Heart left ventricle (tissue), 16 donors: ENCODE data around the gene TEX2. TPM values are rescaled to one million over a fixed set of nuclear protein-coding genes. Genes with fewer than 3 reads are reported as not detected.

Experiments
- ATAC-seq, 4 donors: fragments of 200-7000 bp; cut with Tn5 transposase; one replicate each; pipeline ENCODE4 v1.9.1; 2020 to 2022; ENCODE audit warnings: moderate library complexity in 4 of 4, mild to moderate bottlenecking in 3 of 4, moderate number of reproducible peaks in 1 of 4
- DNase-seq, 5 donors: peaks; one replicate each; pipeline ENCODE4 v3.0.0-alpha.2; 2020
- H3K27ac ChIP-seq, 12 donors: fragments of 200-600 bp; sonication (generic) in 4 of 12; one replicate each; pipeline versions ENCODE4 v1.5.0 to v1.8.0; 2016 to 2022; ENCODE audit warnings: mild to moderate bottlenecking in 2 of 12
- H3K27me3 ChIP-seq, 9 donors: fragments of 200-600 bp; sonication (generic) in 2 of 9; one replicate each; pipeline versions ENCODE4 v1.5.1 to v1.8.0; 2016 to 2022; ENCODE audit warnings: mild to moderate bottlenecking in 3 of 9
- H3K36me3 ChIP-seq, 9 donors: fragments of 200-600 bp; sonication (generic) in 2 of 9; one replicate each; pipeline versions ENCODE4 v1.5.0 to v1.8.0; 2018 to 2022; ENCODE audit warnings: mild to moderate bottlenecking in 2 of 9
- H3K4me1 ChIP-seq, 12 donors: fragments of 200-600 bp; sonication (generic) in 4 of 12; one replicate each; pipeline versions ENCODE4 v1.5.0 to v1.8.0; 2016 to 2022; ENCODE audit warnings: mild to moderate bottlenecking in 3 of 12
- H3K4me3 ChIP-seq, 12 donors: fragments of 200-600 bp; sonication (generic) in 4 of 12; one replicate each; pipeline versions ENCODE4 v1.5.0 to v1.8.0; 2017 to 2022; ENCODE audit warnings: mild to moderate bottlenecking in 9 of 12, moderate library complexity in 4 of 12
- H3K9me3 ChIP-seq, 12 donors: fragments of 200-600 bp; sonication (generic) in 4 of 12; one replicate each; pipeline versions ENCODE4 v1.5.0 to v1.8.0; 2016 to 2022; ENCODE audit warnings: mild to moderate bottlenecking in 1 of 12
- CTCF ChIP-seq, 12 donors: fragments of 200-600 bp; sonication (generic) in 4 of 12; IDR thresholded peaks; one replicate each; pipeline versions ENCODE4 v1.5.0 to v1.8.0; 2018 to 2022; ENCODE audit warnings: antibody characterized with exemption in 12 of 12, mild to moderate bottlenecking in 5 of 12
- POLR2A ChIP-seq, 2 donors: fragments of 450-650 bp; IDR thresholded peaks; one replicate each; pipeline ENCODE4 v1.6.1; 2017; ENCODE audit warnings: antibody characterized with exemption in 2 of 2, mild to moderate bottlenecking in 2 of 2, moderate library complexity in 2 of 2
- WGBS, 4 donors: extraction: QIAGEN DNeasy Blood & Tissue Kit in 2 of 4; methylation state at CpG; one replicate each; pipeline versions ENCODE4 v1.1.5 to v1.1.7; 2013 to 2018; 5-methylcytosine and 5-hydroxymethylcytosine counted together
- intact Hi-C, 10 donors: fragments of 100-400 bp; cut with DNase I; formaldehyde crosslinking; loops; one replicate each; pipeline versions ENCODE4 v1.11.1 to v1.14.2; 2022
- polyA plus RNA-seq, 2 donors: library from polyadenylated mRNA; stranded (reverse); fragments of 200-250 nt; gene quantifications; one replicate each; pipeline ENCODE4 v1.2.3, GENCODE V29; 2013
- total RNA-seq, 9 donors: library from RNA; depleted of rRNA in 2 of 9; stranded (reverse); fragments of >200 nt in 2 of 9; fragmentation: NEBNext Ultra II Directional in 3 of 9; extraction: Animal tissue kit (Norgen Biotek cat#: 25700) in 3 of 9; gene quantifications; one replicate each; pipeline versions ENCODE4 v1.1.0 to v1.2.4, GENCODE V29; 2016 to 2023
- donor health status: ischemic (EF 13 %, LVEDD 7.1; RV severe dilation, severe dysfunction).
- donor health status: healthy with polysubstance abuse.
- donor health status: DM: no; HTN: yes; CAD: no.
- donor health status: DM: no; HTN: no; CAD: no.
- donor health status: ischemic (EF 25% LVEDD 6.9; RV normal size, moderate dysfunction).
- donor health status: ischemic (EF 25% LVEDD 5.7; RV mildly dilated, moderate dysfunction).
- donor health status: healthy.
- donor health status: DM: yes; HTN: yes; CAD: no.
- donor health status: ischemic (EF 35%, LVEDD 5.7; RV mildly dilated, moderate dysfunction).
- donor health status: nonischemic (EF 11% LVEDD 7.7; RV severe dilation, severe dysfunction).
- donor health status: DM: yes; HTN: yes; CAD: no.
- donor health status: PGD.
- donor health status: ischemic (EF 29% LVEDD 5.4; RV normal size, mild dysfunction).
- donor health status: nonischemic (EF 23%, LVEDD 6.1; RV moderate dilation, normal function).

The TEX2 gene
- total and polyA plus RNA-seq, 11 donors, result 16.8 to 55.8 (median 50.5) TPM

- H3K27me3 ChIP-seq, result no peaks in the 10 kb centered on the region
- WGBS, 4 donors, result 10 to 14% (median 13%) methylated on average over 14 to 15 of the region's 15 CpGs
- H3K4me1 ChIP-seq, result peaks cover 0 to 54% (median 22%) of the 10 kb centered on the region in 12 donors
- no peaks in the 10 kb centered on the region for H3K9me3 ChIP-seq
- peak overlapping the region; percentile 69 to 94 (median 85) for H3K4me3 ChIP-seq
- intact Hi-C loops, result loop anchor here in 1 of 10 donors (5.0 kb wide), 1 partner anchor 47 kb away; no protein-coding TSS in a partner anchor
- ATAC-seq (peak in 1 of 4 donors; percentile 8), DNase-seq (peak in 2 of 5 donors; percentile 33 to 43)
- no peaks in the 10 kb centered on the region for H3K36me3 ChIP-seq
- H3K27ac ChIP-seq, result peak overlapping the region; percentile 90 to 98 (median 96)
- TF ChIP-seq POLR2A (IDR thresholded peaks at IDR 0.05) (no peak), CTCF (IDR thresholded peaks at IDR 0.05) (no peak)
Observed at GRCh38 chr17:64128787-64129514, 134.1 kb downstream of the TEX2 start.

- no peak overlapping the region for H3K27ac ChIP-seq
- H3K4me3 ChIP-seq, result no peak overlapping the region
- intact Hi-C loops, result loop anchor here in 1 of 10 donors (5.0 kb wide), 1 partner anchor 45 kb away; no protein-coding TSS in a partner anchor
- TF ChIP-seq POLR2A (IDR thresholded peaks at IDR 0.05) (no peak), CTCF (IDR thresholded peaks at IDR 0.05) (no peak)
- H3K27me3 ChIP-seq, result no peaks in the 10 kb centered on the region
- WGBS, 4 donors, result 87 to 93% (median 90%) methylated on average over 1 of the region's 1 CpG
- no peaks in the 10 kb centered on the region for H3K36me3 ChIP-seq
- H3K4me1 ChIP-seq, result peaks cover 0 to 60% (median 22%) of the 10 kb centered on the region in 12 donors
- DNase-seq (no peak), ATAC-seq (no peak)
- no peaks in the 10 kb centered on the region for H3K9me3 ChIP-seq
Observed at GRCh38 chr17:64126918-64127317, 136.1 kb downstream of the TEX2 start.

GRCh38 chr17:64125937-64126336, 137.1 kb downstream of the TEX2 start:
- H3K27ac ChIP-seq, result no peak overlapping the region
- H3K4me3 ChIP-seq, result no peak overlapping the region
- peaks cover 0 to 3% (median 0%) of the 10 kb centered on the region in 9 donors for H3K36me3 ChIP-seq
- intact Hi-C loops, result loop anchor here in 1 of 10 donors (5.0 kb wide), 1 partner anchor 44 kb away; no protein-coding TSS in a partner anchor
- no peaks in the 10 kb centered on the region for H3K27me3 ChIP-seq
- H3K4me1 ChIP-seq, result peaks cover 0 to 56% (median 20%) of the 10 kb centered on the region in 12 donors
- H3K9me3 ChIP-seq, result no peaks in the 10 kb centered on the region
- ATAC-seq (no peak), DNase-seq (no peak)
- TF ChIP-seq CTCF (IDR thresholded peaks at IDR 0.05), result no peak
- WGBS, 4 donors, result 78 to 92% (median 81%) methylated on average over 3 of the region's 3 CpGs

GRCh38 chr17:64124609-64125008, 138.5 kb downstream of the TEX2 start:
- ATAC-seq, result no peak
- H3K4me3 ChIP-seq, result no peak overlapping the region
- no peaks in the 10 kb centered on the region for H3K9me3 ChIP-seq
- TF ChIP-seq CTCF (IDR thresholded peaks at IDR 0.05) (no peak), POLR2A (IDR thresholded peaks at IDR 0.05) (no peak)
- no peak for DNase-seq
- no peak overlapping the region for H3K27ac ChIP-seq
- H3K4me1 ChIP-seq, result peaks cover 0 to 63% (median 20%) of the 10 kb centered on the region in 12 donors
- WGBS, 4 donors, result 96 to 98% (median 97%) methylated on average over 3 of the region's 3 CpGs
- no peaks in the 10 kb centered on the region for H3K27me3 ChIP-seq
- intact Hi-C loops, result loop anchor here in 5 of 10 donors (5.0 kb wide), 3 partner anchors 37 to 82 kb away; no protein-coding TSS in a partner anchor
- H3K36me3 ChIP-seq, result peaks cover 0 to 3% (median 0%) of the 10 kb centered on the region in 9 donors
